ENCODE results near the gene ANTXR1. TPM values are rescaled to one million over a fixed set of nuclear protein-coding genes. Genes with fewer than 3 reads are reported as not detected.

ANTXR1 gene
- polyA plus RNA-seq, 6 donors from 2014 or later = not detected

DNA sequence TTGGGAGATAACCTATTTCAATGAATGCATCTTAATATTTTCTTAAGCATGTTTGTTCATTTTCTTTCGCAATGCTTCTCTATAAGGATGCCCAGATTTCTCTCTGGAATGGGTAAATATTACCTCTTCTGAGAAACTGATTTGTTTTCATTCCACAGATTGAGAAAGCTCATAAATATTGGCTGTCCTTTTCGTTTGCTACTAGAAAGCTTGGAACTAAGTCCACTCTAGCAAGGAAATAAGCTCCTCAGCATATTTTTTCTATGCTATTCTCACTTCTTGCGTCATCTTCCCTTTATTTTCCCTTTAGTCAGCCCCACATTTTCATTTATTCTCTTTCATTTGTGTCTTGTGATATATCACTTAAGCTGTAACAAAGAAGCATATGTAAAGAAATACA lies 76.3 kb downstream of the ANTXR1 start:
- Mint-ChIP-seq H3K27me3 (peaks cover 29 to 47% (median 32%) of the 10 kb centered on the region in 3 donors), H3K4me1 (no peaks in the 10 kb centered on the region), H3K9me3 (no peaks in the 10 kb centered on the region), H3K4me3 (no peak overlapping the region), H3K36me3 (no peaks in the 10 kb centered on the region), H3K27ac (no peak overlapping the region)
- no peak for DNase-seq
- ATAC-seq (ENCODE audit: low read depth in 2 of 2) = no peak

DNA sequence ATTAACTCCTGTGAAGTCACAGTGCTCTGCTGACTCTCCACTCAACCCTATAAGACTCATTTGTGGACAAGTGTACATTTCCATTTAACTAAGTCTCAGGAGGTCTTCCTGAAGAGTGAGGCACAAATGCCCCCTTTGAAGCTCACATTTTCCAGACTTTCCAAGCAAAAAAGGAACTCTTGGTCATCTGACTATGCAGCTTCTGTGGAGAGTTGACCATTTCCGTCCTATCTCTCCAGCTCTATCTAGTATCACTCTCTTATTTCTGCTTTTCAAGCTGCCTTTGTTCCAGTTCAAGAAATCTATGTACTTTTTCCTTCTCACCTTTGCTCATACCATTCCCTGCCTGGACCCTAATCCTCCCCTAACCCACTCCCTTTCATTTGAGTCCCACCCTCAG lies 77.0 kb downstream of the ANTXR1 start:
- DNase-seq (no peak), ATAC-seq (ENCODE audit: low read depth in 2 of 2) (no peak)
- Mint-ChIP-seq H3K9me3 (no peaks in the 10 kb centered on the region), H3K27ac (no peak overlapping the region), H3K4me1 (no peaks in the 10 kb centered on the region), H3K36me3 (no peaks in the 10 kb centered on the region), H3K27me3 (peaks cover 31 to 49% (median 36%) of the 10 kb centered on the region in 3 donors), H3K4me3 (no peak overlapping the region)

DNA sequence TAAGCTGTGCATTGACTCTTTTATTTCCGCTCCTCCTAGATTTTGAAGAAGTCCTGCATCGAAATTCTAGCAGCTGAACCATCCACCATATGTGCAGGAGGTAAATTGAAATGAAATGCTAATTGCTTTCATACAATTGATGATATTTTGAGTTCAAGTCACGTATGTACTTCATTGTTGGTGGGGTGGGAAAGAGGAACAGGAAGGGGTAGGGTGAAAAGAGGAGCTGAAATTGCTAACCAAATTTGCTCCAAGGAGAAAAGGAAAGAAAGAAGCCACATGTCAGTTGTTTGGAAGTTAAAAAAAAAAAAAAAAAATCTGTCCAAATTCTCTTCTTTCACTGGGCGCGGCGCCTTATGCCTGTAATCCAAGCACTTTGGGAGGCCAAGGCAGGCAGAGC lies 77.8 kb downstream of the ANTXR1 start:
- no peaks in the 10 kb centered on the region for H3K9me3 Mint-ChIP-seq
- no peaks in the 10 kb centered on the region for H3K4me1 Mint-ChIP-seq
- peaks cover 35 to 51% (median 40%) of the 10 kb centered on the region in 3 donors for H3K27me3 Mint-ChIP-seq
- no peak for DNase-seq
- no peak overlapping the region for H3K27ac Mint-ChIP-seq
- no peak overlapping the region for H3K4me3 Mint-ChIP-seq
- no peaks in the 10 kb centered on the region for H3K36me3 Mint-ChIP-seq
- no peak for ATAC-seq (ENCODE audit: low read depth in 2 of 2)

DNA sequence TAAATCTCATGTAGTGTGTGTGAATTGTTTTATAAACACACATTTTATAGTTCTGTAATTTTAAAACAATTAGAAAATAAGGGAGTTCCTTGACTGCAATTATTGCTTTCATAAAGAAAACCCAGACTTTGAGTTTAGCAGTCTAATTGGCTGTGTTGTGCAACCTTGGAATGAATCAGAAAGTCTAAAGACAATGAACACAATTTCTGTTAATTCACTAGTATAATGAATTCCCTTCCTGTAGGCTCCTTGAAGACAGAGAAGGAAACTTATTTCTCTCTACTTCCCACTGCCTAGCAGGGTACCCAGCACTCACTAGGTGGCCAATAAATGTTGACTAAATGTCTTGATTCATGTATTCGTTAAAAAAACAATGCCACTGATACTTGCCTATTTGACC lies 79.9 kb downstream of the ANTXR1 start:
- Mint-ChIP-seq H3K27ac (no peak overlapping the region), H3K4me1 (no peaks in the 10 kb centered on the region), H3K9me3 (no peaks in the 10 kb centered on the region), H3K36me3 (no peaks in the 10 kb centered on the region), H3K4me3 (no peak overlapping the region), H3K27me3 (peaks cover 27 to 34% (median 31%) of the 10 kb centered on the region in 3 donors)
- DNase-seq = no peak
- ATAC-seq (ENCODE audit: low read depth in 2 of 2) = no peak

DNA sequence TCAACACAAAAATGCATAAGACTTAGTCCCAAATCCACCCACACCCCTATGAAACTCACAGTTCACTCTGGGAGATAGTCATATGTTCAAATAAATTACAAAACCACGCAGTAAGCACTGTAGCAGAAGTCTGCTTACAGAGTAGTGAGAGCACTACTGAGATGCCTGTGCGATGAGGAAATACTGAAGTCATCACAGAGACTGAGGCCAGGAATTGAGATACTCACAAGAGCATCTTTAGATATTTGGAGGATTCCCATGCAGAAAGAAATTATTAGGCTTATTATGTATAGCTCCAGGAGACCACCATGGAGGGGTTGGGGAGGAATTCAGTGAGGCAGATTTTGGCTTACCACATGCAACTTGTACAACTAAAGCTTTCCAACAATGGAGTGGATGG lies 82.3 kb downstream of the ANTXR1 start:
- H3K4me3 Mint-ChIP-seq = no peak overlapping the region
- ATAC-seq (ENCODE audit: low read depth in 2 of 2) (no peak), DNase-seq (no peak)
- no peaks in the 10 kb centered on the region for H3K9me3 Mint-ChIP-seq
- H3K27ac Mint-ChIP-seq = no peak overlapping the region
- peaks cover 11 to 15% (median 12%) of the 10 kb centered on the region in 3 donors for H3K27me3 Mint-ChIP-seq
- H3K4me1 Mint-ChIP-seq = no peaks in the 10 kb centered on the region
- no peaks in the 10 kb centered on the region for H3K36me3 Mint-ChIP-seq

DNA sequence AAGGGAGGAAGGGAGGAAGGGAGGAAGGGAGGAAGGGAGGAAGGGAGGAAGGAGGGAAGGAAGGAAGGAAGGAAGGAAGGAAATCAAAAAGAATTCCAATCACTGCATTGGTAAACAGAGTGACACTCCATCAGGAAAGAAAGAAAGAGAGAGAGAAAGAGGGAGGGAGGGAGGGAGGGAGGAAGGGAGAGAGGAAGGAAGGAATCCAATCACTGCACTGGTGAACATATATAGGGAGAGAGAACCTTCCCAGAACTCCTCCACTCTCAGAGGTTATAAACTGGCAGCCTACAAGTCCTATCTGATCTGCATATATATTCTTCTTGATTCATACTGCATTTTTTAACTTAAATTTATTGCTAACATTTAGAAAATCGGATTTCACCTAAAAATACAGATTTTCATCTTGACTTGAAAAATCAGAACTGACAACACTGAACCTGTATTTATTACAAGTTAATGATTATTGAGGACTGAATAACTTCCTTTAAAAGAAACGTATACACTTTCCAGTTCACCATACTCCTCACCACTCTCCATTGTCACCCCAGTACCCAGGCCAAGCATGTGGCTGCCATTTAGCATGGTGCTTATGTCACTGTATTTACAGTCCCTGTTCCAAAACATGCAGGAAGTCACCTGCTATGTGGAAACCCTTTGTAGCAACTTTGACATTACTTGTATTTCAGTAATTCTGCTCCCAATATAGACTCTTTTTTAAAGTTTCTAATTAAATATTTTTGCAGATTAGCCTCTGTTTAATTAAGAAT lies 83.5 kb downstream of the ANTXR1 start:
- DNase-seq (no peak), ATAC-seq (ENCODE audit: low read depth in 2 of 2) (no peak)
- H3K36me3 Mint-ChIP-seq = no peaks in the 10 kb centered on the region
- H3K27ac Mint-ChIP-seq = no peak overlapping the region
- H3K4me3 Mint-ChIP-seq = no peak overlapping the region
- H3K27me3 Mint-ChIP-seq = peaks cover 6 to 10% (median 7%) of the 10 kb centered on the region in 3 donors
- no peaks in the 10 kb centered on the region for H3K9me3 Mint-ChIP-seq
- H3K4me1 Mint-ChIP-seq = no peaks in the 10 kb centered on the region

DNA sequence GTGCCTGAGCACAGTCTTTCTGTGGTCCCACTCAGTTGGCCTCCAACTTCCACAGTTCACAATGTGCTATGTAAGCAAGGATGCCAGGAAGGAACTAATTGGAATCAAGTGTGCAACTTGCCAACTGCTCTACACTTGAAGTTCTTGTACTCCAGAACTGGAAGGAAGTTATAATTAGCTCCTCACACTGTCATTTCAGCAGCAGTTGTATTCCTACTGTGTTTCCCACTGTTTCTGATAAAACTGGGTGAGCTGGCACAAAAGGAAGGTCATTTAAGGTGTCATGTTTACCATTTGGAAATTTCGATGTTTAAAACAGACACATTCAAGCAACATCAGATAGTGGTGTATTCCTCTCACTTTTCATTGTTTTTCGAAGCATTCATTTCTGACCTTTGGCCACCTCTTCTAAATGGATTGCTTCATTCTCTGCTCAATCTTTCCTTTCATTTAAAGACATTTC lies 84.2 kb downstream of the ANTXR1 start:
- H3K27ac Mint-ChIP-seq = no peak overlapping the region
- no peak overlapping the region for H3K4me3 Mint-ChIP-seq
- peaks cover 6 to 12% (median 11%) of the 10 kb centered on the region in 3 donors for H3K27me3 Mint-ChIP-seq
- H3K36me3 Mint-ChIP-seq = no peaks in the 10 kb centered on the region
- no peak for DNase-seq
- H3K9me3 Mint-ChIP-seq = no peaks in the 10 kb centered on the region
- no peaks in the 10 kb centered on the region for H3K4me1 Mint-ChIP-seq
- no peak for ATAC-seq (ENCODE audit: low read depth in 2 of 2)

DNA sequence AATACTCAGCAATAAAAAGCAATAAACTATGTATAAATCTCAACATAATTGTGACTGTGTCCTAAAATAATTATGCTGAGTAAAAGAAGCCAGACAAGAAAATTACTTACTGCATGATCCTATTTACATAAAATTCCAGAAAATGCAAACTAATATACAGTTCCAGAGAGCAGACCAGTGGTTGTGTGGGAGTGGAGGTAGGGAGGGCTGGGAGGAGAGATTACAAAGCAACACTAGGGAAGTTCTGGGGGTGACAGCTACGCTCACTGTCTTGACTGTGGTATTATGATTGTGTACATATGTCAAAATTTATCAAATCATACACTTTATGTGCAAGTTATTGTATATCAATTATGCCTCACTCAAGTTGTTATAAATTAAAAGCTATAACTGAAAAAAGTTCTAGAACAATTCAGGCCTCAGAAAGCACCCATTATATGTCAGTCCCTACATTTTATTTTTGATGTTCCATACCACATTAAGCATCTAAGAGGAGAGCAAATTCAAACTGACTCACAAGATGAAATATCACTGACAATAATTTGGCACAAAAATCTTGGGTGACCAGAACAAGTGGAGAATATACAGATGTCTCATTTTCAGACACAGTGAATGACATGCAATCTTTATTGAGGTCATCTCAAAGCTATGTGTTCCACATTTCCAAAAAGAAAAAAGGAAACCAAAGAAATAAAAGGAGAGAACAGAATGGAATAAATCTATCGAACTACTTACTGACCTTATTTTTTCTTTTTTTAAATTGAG lies 85.1 kb downstream of the ANTXR1 start:
- no peak overlapping the region for H3K4me3 Mint-ChIP-seq
- peak overlapping the region in 1 of 6 donors; percentile 9 for H3K27ac Mint-ChIP-seq
- H3K27me3 Mint-ChIP-seq = peaks cover 10 to 17% (median 16%) of the 10 kb centered on the region in 3 donors
- DNase-seq = no peak
- no peaks in the 10 kb centered on the region for H3K4me1 Mint-ChIP-seq
- no peaks in the 10 kb centered on the region for H3K9me3 Mint-ChIP-seq
- ATAC-seq (ENCODE audit: low read depth in 2 of 2) = no peak
- H3K36me3 Mint-ChIP-seq = no peaks in the 10 kb centered on the region

DNA sequence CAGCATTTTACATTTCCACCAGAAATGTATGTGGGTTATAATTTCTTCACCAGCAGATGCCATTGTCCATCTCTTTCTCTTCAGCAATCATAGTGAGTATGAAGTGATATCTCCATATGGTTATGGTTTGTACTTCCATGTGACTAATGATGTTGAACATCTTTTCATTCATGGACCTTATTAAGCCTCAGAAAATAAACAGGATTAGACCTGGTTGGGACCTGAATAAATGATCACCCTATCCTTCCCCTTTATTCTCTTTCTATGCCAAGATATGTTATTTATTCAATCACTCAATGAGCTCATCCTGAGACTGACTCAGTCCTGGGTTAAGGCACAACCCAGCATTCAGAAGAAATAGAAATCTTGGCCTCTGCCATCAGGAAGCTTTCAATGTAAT lies 86.6 kb downstream of the ANTXR1 start:
- H3K4me3 Mint-ChIP-seq = no peak overlapping the region
- H3K36me3 Mint-ChIP-seq = no peaks in the 10 kb centered on the region
- no peaks in the 10 kb centered on the region for H3K4me1 Mint-ChIP-seq
- DNase-seq = no peak
- H3K9me3 Mint-ChIP-seq = no peaks in the 10 kb centered on the region
- ATAC-seq (ENCODE audit: low read depth in 2 of 2) = no peak
- no peak overlapping the region for H3K27ac Mint-ChIP-seq
- H3K27me3 Mint-ChIP-seq = peaks cover 10 to 17% (median 14%) of the 10 kb centered on the region in 3 donors

DNA sequence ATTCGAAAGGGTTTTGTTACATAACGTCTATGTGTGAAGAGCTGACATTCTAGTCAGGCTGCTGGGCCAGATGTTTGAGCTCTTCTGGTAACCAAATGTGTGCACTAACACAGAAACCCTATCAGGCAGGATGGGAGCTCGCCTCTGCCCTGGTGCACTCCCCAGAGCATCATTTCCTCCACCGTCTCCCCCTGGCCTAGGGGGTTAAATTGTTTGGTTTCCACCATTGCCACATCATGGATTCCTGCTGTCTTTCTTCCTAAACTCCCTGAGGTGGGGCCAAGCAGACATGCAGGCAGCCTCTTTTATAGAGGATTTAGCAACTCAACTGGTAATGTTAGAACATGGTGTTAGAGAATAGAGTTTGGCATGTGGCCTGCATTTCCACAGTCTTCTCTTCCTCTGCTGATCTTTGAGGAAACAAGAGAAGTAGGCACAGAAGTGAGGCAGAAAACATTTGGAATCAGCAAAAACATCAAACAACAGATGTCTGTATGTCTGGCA lies 87.3 kb downstream of the ANTXR1 start:
- ATAC-seq (ENCODE audit: low read depth in 2 of 2) (no peak), DNase-seq (no peak)
- Mint-ChIP-seq H3K27me3 (peaks cover 7 to 12% (median 9%) of the 10 kb centered on the region in 3 donors), H3K36me3 (no peaks in the 10 kb centered on the region), H3K27ac (no peak overlapping the region), H3K4me3 (peak overlapping the region in 1 of 8 donors; percentile 37), H3K9me3 (no peaks in the 10 kb centered on the region), H3K4me1 (no peaks in the 10 kb centered on the region)

DNA sequence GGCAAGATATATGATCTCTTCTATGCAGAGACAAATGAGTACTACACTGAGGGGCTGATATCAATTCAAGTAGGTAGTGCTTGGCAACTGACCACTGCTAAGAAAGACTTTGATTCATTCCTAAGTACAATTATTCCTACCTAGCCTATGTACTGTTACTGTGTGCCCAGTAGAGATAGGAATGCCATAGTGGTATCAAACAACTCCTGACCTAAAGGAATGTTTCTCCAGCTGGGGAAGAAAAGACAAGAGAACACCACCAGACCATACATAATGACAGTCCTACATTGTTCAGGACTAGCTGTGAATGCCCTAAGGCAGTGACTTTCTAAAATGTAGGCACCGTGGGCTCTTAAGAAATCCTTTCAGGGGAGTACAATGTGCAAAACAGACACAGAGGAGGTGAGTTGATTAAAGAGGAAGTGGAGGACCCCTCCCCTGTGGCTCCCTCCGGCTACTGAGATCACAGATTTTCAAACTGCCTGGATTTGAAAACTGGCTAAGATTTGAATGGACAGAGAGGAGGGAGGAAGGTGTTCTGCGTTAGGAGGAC lies 89.1 kb downstream of the ANTXR1 start:
- H3K27me3 Mint-ChIP-seq = peaks cover 8 to 17% (median 11%) of the 10 kb centered on the region in 3 donors
- ATAC-seq (ENCODE audit: low read depth in 2 of 2) = no peak
- no peak overlapping the region for H3K27ac Mint-ChIP-seq
- H3K4me3 Mint-ChIP-seq = no peak overlapping the region
- no peak for DNase-seq
- no peaks in the 10 kb centered on the region for H3K4me1 Mint-ChIP-seq
- H3K9me3 Mint-ChIP-seq = no peaks in the 10 kb centered on the region
- no peaks in the 10 kb centered on the region for H3K36me3 Mint-ChIP-seq

DNA sequence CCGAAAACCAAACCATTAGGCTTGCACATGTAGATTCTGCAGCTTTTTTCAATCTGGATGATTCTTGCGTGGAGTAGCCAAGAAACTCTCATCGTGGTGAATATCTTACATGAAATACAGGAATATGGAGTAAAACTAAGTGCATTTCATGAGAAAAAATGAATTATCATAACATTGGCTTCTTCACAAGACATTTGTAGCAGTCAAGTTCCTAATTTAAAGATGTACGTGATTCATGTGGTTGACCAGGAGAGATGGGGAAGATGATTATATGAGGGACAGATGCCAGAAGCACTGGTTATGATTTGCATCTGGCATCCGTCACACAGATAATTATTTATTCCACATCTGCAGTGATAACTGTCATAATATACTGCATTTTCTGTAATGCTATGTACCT lies 90.4 kb downstream of the ANTXR1 start:
- no peaks in the 10 kb centered on the region for H3K9me3 Mint-ChIP-seq
- no peaks in the 10 kb centered on the region for H3K36me3 Mint-ChIP-seq
- no peak for DNase-seq
- no peak overlapping the region for H3K27ac Mint-ChIP-seq
- H3K4me3 Mint-ChIP-seq = no peak overlapping the region
- H3K4me1 Mint-ChIP-seq = no peaks in the 10 kb centered on the region
- ATAC-seq (ENCODE audit: low read depth in 2 of 2) = no peak
- peaks cover 8 to 17% (median 11%) of the 10 kb centered on the region in 3 donors for H3K27me3 Mint-ChIP-seq

DNA sequence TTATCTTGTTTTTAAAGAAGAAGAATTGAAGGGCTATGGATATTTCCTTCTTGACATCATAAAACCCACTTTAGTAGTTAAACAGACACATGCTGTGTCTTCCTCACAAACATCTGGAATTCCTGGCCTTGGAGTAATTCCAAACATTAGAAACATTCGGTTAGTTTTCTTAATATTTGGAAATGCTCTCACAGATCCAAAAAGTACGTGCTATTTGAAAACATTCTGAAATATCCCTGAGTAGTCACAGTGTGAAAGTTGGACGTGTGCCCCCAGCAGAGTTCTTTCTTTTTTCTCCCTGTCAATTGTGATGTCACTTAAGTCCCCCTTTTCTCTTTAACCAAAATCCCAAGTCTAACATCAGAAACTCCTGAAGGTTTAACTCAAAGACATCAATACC lies 91.3 kb downstream of the ANTXR1 start:
- DNase-seq = no peak
- ATAC-seq (ENCODE audit: low read depth in 2 of 2) = no peak
- Mint-ChIP-seq H3K4me3 (no peak overlapping the region), H3K9me3 (no peaks in the 10 kb centered on the region), H3K4me1 (no peaks in the 10 kb centered on the region), H3K27ac (no peak overlapping the region), H3K36me3 (no peaks in the 10 kb centered on the region), H3K27me3 (peaks cover 8 to 17% (median 11%) of the 10 kb centered on the region in 3 donors)

Data from naive B cell (primary cell).